ENCODE data around the gene COL27A1. TPM values are rescaled to one million over a fixed set of nuclear protein-coding genes. Genes with fewer than 3 reads are reported as not detected.
A peak's percentile ranks its signal among the peaks of the same experiment; 100 is the strongest.
"Not testable (repeated sequence)": the region's sequence is repeated elsewhere in the genome, so short reads cannot be mapped to it uniquely, and the experiment has no call there.

COL27A1 gene
- total RNA-seq, 1 donor from 2014 or later = 8.0 TPM

GRCh38 chr9:114121227-114122135 lies 33.9 kb upstream of the COL27A1 start:
- ATAC-seq (ENCODE audit: poor library complexity) (no peak), DNase-seq (no peak)

DNA sequence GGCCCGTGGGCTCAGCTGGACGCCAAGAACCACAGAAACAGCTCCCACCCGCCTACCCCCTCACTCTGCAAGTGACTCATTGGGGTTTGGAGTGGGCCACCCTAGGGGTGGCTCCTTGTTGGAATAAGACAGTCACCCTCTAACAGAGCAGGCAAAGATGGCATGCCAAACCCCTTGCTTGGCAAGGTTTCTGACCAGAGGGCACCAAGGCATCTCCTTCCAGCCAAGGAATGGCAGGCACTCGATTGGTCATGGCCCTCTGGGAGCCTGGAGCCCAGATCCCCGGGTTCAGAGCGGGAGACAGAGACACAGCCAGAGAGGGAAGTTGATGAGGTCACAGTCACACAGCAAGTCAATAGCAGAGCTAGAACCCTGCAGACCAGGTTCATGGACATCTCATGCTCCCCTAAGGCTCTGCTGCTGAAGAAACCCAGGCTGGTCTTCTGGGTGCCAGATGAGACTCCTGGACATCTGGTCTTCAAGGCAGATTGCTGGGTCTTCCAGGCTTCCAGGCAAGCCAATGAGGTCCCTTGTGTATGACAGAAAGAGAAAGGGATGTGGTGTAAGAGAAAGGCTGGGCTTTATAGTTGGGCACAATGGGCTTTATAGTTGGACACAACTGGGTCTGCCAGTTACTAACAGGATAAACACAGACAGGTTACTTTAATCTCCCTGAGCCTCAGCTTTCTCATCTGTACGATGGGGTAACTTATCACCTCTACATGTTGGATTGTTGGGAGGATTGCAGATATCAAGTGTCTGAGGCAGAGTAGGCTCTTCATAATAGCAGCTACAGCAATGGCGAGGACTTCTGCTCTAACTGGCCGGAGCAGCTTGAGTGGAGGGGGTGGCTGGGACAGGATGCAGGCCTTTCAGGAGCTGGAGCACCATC lies 33.0 kb upstream of the COL27A1 start:
- ATAC-seq (ENCODE audit: poor library complexity) (no peak), DNase-seq (no peak)
- intact Hi-C loops (cut with DNase I) = no loop called here

More at GRCh38 chr9:114121227-114122135, 33.9 kb upstream of the COL27A1 start:
- intact Hi-C loops (cut with DNase I) = no loop called here

GRCh38 chr9:114123031-114123977 lies 32.0 kb upstream of the COL27A1 start:
- DNase-seq (no peak), ATAC-seq (ENCODE audit: poor library complexity) (no peak)
- intact Hi-C loops (cut with DNase I) = no loop called here

- ATAC-seq (ENCODE audit: poor library complexity) = peak; percentile 61
- intact Hi-C loops (cut with DNase I) = no loop called here
- no peak for DNase-seq
Observed at GRCh38 chr9:114124138-114124537, 31.2 kb upstream of the COL27A1 start.

- no peak for ATAC-seq (ENCODE audit: poor library complexity)
- no peak for DNase-seq
- intact Hi-C loops (cut with DNase I) = no loop called here
Observed at GRCh38 chr9:114124666-114125475, 30.5 kb upstream of the COL27A1 start.

GRCh38 chr9:114125476-114126013 lies 29.8 kb upstream of the COL27A1 start:
- ATAC-seq (ENCODE audit: poor library complexity) (no peak), DNase-seq (no peak)
- intact Hi-C loops (cut with DNase I) = no loop called here

GRCh38 chr9:114126247-114127060 lies 28.9 kb upstream of the COL27A1 start:
- intact Hi-C loops (cut with DNase I) = no loop called here
- ATAC-seq (ENCODE audit: poor library complexity) (no peak), DNase-seq (no peak)

DNA sequence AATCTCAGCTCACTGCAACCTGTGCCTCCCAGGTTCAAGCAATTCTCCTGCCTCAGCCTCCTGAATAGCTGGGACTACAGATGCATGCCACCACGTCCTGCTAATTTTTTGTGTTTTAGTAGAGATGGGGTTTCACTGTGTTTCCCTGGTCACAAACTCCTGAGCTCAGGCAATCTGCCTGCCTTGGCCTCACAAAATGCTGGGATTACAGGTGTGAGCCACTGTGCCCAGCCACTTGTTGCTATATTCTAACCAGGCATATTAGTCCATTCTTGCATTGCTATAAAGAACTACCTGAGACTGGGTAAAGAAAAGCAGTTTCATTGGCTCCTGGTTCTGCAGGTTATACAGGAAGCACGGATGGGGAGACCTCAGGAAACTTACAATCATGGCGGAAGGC lies 26.6 kb upstream of the COL27A1 start:
- intact Hi-C loops (cut with DNase I); DNase-seq; ATAC-seq (ENCODE audit: poor library complexity): not testable (repeated sequence)

DNA sequence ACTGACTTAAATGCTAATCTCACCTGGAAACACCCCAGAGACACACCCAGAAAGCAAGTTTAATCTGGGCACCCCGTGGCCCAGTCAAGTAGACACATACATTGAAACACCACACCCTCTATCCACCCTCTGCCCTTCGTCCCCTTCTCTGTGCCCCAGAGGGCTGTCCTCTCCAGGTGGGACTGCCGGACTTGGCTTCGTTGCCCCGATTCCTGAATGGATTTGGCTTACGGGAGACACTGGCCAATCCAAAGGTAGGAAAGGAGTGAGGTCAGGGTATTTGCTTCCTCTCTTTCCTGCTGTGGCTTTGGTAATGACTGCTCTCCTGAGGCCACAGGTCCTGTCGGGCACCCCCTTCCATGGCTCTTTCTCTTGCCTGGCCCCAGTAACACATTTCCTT lies 25.2 kb upstream of the COL27A1 start:
- ATAC-seq (ENCODE audit: poor library complexity) = no peak
- intact Hi-C loops (cut with DNase I) = no loop called here
- DNase-seq = no peak

DNA sequence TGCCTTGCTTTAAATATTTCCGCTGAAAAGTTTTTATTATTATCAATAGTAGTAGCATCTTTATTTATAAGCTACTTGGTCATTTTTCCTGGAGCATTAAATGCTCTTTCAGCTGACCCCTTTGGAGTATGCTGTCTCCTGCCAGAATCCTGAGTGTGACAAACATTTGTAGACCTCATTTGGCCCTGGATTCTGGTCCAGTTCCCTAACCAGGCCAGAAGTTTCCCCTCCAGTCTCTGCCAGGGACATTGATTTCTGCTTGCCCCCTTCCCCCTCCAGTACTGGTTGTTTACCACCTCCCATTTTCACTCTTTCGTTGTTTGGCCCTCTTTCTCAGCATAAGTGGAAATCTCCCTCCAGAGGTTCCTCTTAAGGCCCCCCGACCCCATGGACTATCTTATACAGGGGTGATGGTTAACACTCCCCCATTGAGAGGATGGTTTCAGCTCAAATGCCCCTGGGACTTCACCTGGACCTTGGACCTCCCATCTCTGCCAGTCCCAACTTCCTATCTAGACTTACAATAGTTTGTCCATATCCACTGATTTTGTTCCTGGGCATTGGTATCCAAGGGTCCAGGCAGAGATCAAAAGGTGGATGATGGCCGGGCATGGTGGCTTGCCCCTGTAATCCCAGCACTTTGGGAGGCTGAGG lies 24.6 kb upstream of the COL27A1 start:
- intact Hi-C loops (cut with DNase I) = no loop called here
- DNase-seq = no peak
- ATAC-seq (ENCODE audit: poor library complexity) = peak; percentile 73

DNA sequence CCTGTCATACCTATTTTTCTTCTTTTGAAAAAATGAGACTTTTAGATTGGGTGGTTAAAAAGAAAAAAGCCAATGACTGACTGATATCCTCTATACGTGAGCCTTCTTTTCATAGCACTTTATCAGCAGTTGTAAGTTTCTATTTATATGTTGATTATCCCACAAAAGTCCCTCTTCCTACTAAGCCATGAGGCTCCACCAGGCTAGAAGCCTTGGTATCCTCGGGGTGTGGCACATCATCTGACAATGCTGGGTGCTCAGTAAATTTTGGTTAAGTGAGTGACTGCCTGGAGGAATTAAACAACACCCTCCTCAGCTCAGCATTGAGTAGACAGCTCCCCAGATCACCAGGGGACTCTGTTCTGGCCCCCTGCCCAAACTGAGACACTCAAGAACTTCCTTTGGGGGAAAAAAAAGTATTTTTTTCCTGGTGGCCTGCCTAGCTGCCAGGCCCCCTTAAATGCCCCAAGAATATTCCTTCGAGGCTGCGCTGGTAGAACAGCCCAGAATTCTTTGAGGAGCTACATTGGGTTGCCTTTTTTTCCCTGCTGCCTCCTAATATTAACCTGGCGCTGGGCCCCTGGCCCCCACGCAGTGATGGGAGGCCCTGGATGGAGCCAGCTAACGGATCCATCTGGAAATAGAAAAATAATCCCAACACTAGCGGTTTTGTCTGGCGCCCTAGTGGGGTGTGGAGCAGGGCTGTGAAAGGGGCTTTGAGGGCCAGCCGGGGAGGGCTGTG lies 23.4 kb upstream of the COL27A1 start:
- intact Hi-C loops (cut with DNase I) = no loop called here
- ATAC-seq (ENCODE audit: poor library complexity) (peak; percentile 47), DNase-seq (no peak)

GRCh38 chr9:114132550-114132918 lies 22.8 kb upstream of the COL27A1 start:
- intact Hi-C loops (cut with DNase I) = no loop called here
- no peak for DNase-seq
- ATAC-seq (ENCODE audit: poor library complexity) = no peak

GRCh38 chr9:114134827-114135396 lies 20.4 kb upstream of the COL27A1 start:
- intact Hi-C loops (cut with DNase I) = no loop called here
- DNase-seq (no peak), ATAC-seq (ENCODE audit: poor library complexity) (peak; percentile 37)

DNA sequence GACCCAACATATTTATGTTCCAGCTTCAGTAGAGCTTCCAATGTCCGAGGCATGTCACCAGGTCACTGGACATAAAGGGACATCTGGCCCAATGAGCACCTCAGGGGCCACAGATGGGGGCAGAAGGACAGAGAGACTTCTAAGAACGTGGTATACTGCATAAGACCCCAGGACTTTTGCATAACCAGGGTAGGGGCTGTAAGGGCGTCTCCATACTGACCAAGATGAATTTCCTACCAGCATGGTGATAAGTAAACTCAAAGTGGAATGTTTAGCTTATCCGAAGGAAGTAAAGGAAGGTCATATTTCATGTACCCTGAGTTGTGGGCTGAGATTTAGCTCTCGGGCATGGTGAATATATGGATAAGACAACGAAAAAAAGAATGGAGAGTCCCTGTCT lies 17.5 kb upstream of the COL27A1 start:
- intact Hi-C loops (cut with DNase I) = no loop called here
- no peak for DNase-seq

DNA sequence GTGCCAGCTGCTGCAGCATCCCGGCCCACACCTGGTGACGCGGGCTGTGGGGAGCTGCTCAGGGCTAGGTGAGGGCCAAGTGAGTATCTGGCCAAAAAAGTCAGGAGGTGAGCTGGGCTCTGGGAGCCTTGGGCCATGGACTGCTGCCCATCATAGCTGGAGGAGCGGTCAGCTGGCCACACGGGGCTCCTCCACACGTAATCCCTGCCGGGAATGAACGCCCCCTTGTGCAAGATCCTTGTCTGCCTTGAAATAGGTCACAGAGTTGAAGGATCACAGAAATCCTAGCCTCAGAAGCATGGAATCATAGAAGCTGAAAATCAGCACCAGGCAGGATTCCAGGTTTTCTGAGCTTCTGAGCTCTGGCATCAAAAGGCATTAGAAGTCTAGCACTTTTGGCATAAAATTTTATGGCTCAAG lies 16.8 kb upstream of the COL27A1 start:
- no peak for ATAC-seq (ENCODE audit: poor library complexity)
- no peak for DNase-seq

More for the DNA sequence above, 17.5 kb upstream of the COL27A1 start:
- ATAC-seq (ENCODE audit: poor library complexity) = no peak

More for the DNA sequence above, 16.8 kb upstream of the COL27A1 start:
- intact Hi-C loops (cut with DNase I) = no loop called here

Data from Right ventricle myocardium superior (tissue), 1 donor.